Parathyroid adenoma (tissue), 2 donors: ENCODE data around the gene KRTDAP.
"Not testable (repeated sequence)": the region's sequence is repeated elsewhere in the genome, so short reads cannot be mapped to it uniquely, and the experiment has no call there.

Experiments
- H2AFZ ChIP-seq: fragments of 300-600 bp; sonication (generic); one replicate; pipeline ENCODE4 v1.7.0; 2017; ENCODE audit warnings: antibody characterized with exemption, mild to moderate bottlenecking
- H3K27ac ChIP-seq: fragments of 300-600 bp; sonication (generic); one replicate; pipeline ENCODE4 v1.7.0; 2017
- H3K27me3 ChIP-seq: fragments of 300-600 bp; sonication (generic); one replicate; pipeline ENCODE4 v1.7.0; 2017; ENCODE audit warnings: low read length; ENCODE audit not compliant: control insufficient read depth, insufficient read depth
- H3K36me3 ChIP-seq: fragments of 300-600 bp; sonication (generic); one replicate; pipeline ENCODE4 v1.7.0; 2017; ENCODE audit warnings: low read length; ENCODE audit not compliant: control insufficient read depth, insufficient read depth
- H3K4me1 ChIP-seq: fragments of 300-600 bp; sonication (generic); one replicate; pipeline ENCODE4 v1.7.0; 2017; ENCODE audit warnings: control low read depth
- H3K4me2 ChIP-seq: fragments of 300-600 bp; sonication (generic); one replicate; pipeline ENCODE4 v1.7.0; 2017; ENCODE audit warnings: low read length
- H3K4me3 ChIP-seq: fragments of 300-600 bp; sonication (generic); one replicate; pipeline ENCODE4 v1.7.0; 2017; ENCODE audit warnings: low read depth, low read length
- H3K79me2 ChIP-seq: fragments of 300-600 bp; sonication (generic); one replicate; pipeline ENCODE4 v1.7.0; 2017; ENCODE audit warnings: control low read depth
- H3K9ac ChIP-seq: fragments of 300-600 bp; sonication (generic); one replicate; pipeline ENCODE4 v1.7.0; 2017; ENCODE audit warnings: mild to moderate bottlenecking
- H3K9me3 ChIP-seq: fragments of 300-600 bp; sonication (generic); one replicate; pipeline ENCODE4 v1.7.0; 2017; ENCODE audit warnings: low read length; ENCODE audit not compliant: control insufficient read depth
- CTCF ChIP-seq: fragments of 300-600 bp; sonication (generic); IDR thresholded peaks from one replicate; pipeline ENCODE4 v1.7.0; 2017; ENCODE audit warnings: antibody characterized with exemption, mild to moderate bottlenecking
- donor health status: primary hyperparathyroidism.

The KRTDAP gene

GRCh38 chr19:35484252-35485036 lies 5.8 kb downstream of the KRTDAP start:
- Histone ChIP-seq H3K79me2 (no peaks in the 10 kb centered on the region), H3K27me3 (no peaks in the 10 kb centered on the region), H3K4me1 (peaks cover 2% of the 10 kb centered on the region), H3K9ac (no peak overlapping the region), H3K36me3 (no peaks in the 10 kb centered on the region), H2AFZ (no peak overlapping the region), H3K27ac (no peak overlapping the region), H3K4me2 (no peak overlapping the region), H3K4me3 (no peak overlapping the region), H3K9me3 (no peaks in the 10 kb centered on the region)
- TF ChIP-seq CTCF = no peak

- no peaks in the 10 kb centered on the region for H3K36me3 ChIP-seq
- no peaks in the 10 kb centered on the region for H3K79me2 ChIP-seq
- H3K4me1 ChIP-seq = peaks cover 12% of the 10 kb centered on the region
- no peaks in the 10 kb centered on the region for H3K27me3 ChIP-seq
- H3K4me2 ChIP-seq = no peak overlapping the region
- H2AFZ ChIP-seq = no peak overlapping the region
- H3K9ac ChIP-seq = no peak overlapping the region
- no peak for TF ChIP-seq CTCF
- H3K9me3 ChIP-seq = no peaks in the 10 kb centered on the region
- no peak overlapping the region for H3K27ac ChIP-seq
- H3K4me3 ChIP-seq = no peak overlapping the region
Observed at GRCh38 chr19:35483089-35483488, 7.2 kb downstream of the KRTDAP start.

- Histone ChIP-seq H3K9ac (no peak overlapping the region), H2AFZ (peak overlapping the region; percentile 62), H3K79me2 (no peaks in the 10 kb centered on the region), H3K27ac (peak overlapping the region; percentile 69), H3K4me2 (peak overlapping the region; percentile 42), H3K4me3 (peak overlapping the region; percentile 25), H3K9me3 (no peaks in the 10 kb centered on the region), H3K4me1 (peaks cover 12% of the 10 kb centered on the region), H3K36me3 (no peaks in the 10 kb centered on the region), H3K27me3 (no peaks in the 10 kb centered on the region)
- TF ChIP-seq CTCF = peak; percentile 45
Observed at GRCh38 chr19:35478794-35479677, 11.2 kb downstream of the KRTDAP start.

- H3K27me3 ChIP-seq = no peaks in the 10 kb centered on the region
- H3K9me3 ChIP-seq = no peaks in the 10 kb centered on the region
- no peak for TF ChIP-seq CTCF
- H3K36me3 ChIP-seq = no peaks in the 10 kb centered on the region
- no peak overlapping the region for H3K4me3 ChIP-seq
- H3K4me2 ChIP-seq = no peak overlapping the region
- H3K9ac ChIP-seq = no peak overlapping the region
- peaks cover 12% of the 10 kb centered on the region for H3K4me1 ChIP-seq
- H2AFZ ChIP-seq = no peak overlapping the region
- no peaks in the 10 kb centered on the region for H3K79me2 ChIP-seq
- H3K27ac ChIP-seq = no peak overlapping the region
Observed at GRCh38 chr19:35476149-35476548, 14.1 kb downstream of the KRTDAP start.

GRCh38 chr19:35474594-35474993 lies 15.7 kb downstream of the KRTDAP start:
- H3K4me1 ChIP-seq, H3K4me2 ChIP-seq, H3K9ac ChIP-seq, H3K4me3 ChIP-seq, H3K27ac ChIP-seq, H3K9me3 ChIP-seq, H3K79me2 ChIP-seq, H2AFZ ChIP-seq, H3K27me3 ChIP-seq, H3K36me3 ChIP-seq: not testable (repeated sequence)
